A549 (cell line): ENCODE measurements around the gene SHC2. TPM values are rescaled to one million over a fixed set of nuclear protein-coding genes. Genes with fewer than 3 reads are reported as not detected.
A peak's percentile ranks its signal among the peaks of the same experiment; 100 is the strongest.

Experiments used
- ATAC-seq, 2 experiments: fragments of 200-7000 bp in 1 of 2; fragments of >200 bp in 1 of 2; cut with Nextera tagmentation in 1 of 2; cut with Tn5 transposase in 1 of 2; 3 replicates each; pipeline versions ENCODE4 v1.8.0 to v1.9.1; 2018 to 2020; ENCODE audit warnings: mild to moderate bottlenecking in 1 of 2, moderate library complexity in 1 of 2
- CTCF ChIA-PET: fragments of 300-600 bp; sonication (Branson Sonifier 250); formaldehyde crosslinking; extraction: SDS; loops from one replicate; lab custom pipeline; 2021; ENCODE audit warnings: antibody characterized with exemption, inconsistent platforms; lab: Yijun Ruan, JAX
- POLR2A ChIA-PET: fragments of 350-600 bp; formaldehyde crosslinking; extraction: SDS; loops from one replicate; lab custom pipeline; 2021; ENCODE audit warnings: antibody characterized with exemption, inconsistent platforms; lab: Yijun Ruan, JAX
- DNase-seq, 2 experiments: peaks; one replicate each; pipeline versions ENCODE4 v3.0.0 to v3.0.0-alpha.2; 2011 to 2016; ENCODE audit warnings: low read depth in 1 of 2, low spot score in 1 of 2
- FAIRE-seq: peaks from 2 replicates; lab custom pipeline; 2011; peaks lifted over from hg19 to GRCh38; lab: Jason Lieb, UNC
- H3K27ac ChIP-seq, 2 experiments: fragments of >200 bp; sonication (Bioruptor Twin); formaldehyde crosslinking; 3 replicates each; pipeline ENCODE4 v1.5.1; 2016 to 2017
- H3K4me1 ChIP-seq: fragments of >200 bp; sonication (Bioruptor Twin); formaldehyde crosslinking; 3 replicates; pipeline ENCODE4 v1.6.1; 2016
- H3K4me2 ChIP-seq: fragments of >200 bp; sonication (Bioruptor Twin); formaldehyde crosslinking; 3 replicates; pipeline ENCODE4 v1.6.1; 2016
- H3K4me3 ChIP-seq: fragments of >200 bp; sonication (Bioruptor Twin); formaldehyde crosslinking; 3 replicates; pipeline ENCODE4 v1.5.1; 2016
- H3K9me3 ChIP-seq: fragments of >200 bp; sonication (Bioruptor Twin); formaldehyde crosslinking; 3 replicates; pipeline ENCODE4 v1.6.1; 2016
- BHLHE40 ChIP-seq: IDR thresholded peaks from 2 replicates; pipeline ENCODE4 v1.6.1; 2012; ENCODE audit warnings: low read depth, low read length, inconsistent platforms
- CBX2 ChIP-seq: fragments of 200-600 bp; sonication (generic); IDR thresholded peaks from 2 replicates; pipeline ENCODE4 v1.6.1; 2016; ENCODE audit warnings: low read depth, mild to moderate bottlenecking, borderline replicate concordance
- CHD2 ChIP-seq: fragments of 150-350 bp; IDR thresholded peaks from 2 replicates; pipeline ENCODE4 v1.6.1; 2014; ENCODE audit warnings: low read length; ENCODE audit not compliant: partially characterized antibody
- EHMT2 ChIP-seq: fragments of 200-600 bp; sonication (generic); IDR thresholded peaks from 2 replicates; pipeline ENCODE4 v1.6.1; 2016; ENCODE audit warnings: antibody characterized with exemption, low read depth, mild to moderate bottlenecking, moderate library complexity
- ELK1 ChIP-seq: fragments of 150-350 bp; IDR thresholded peaks from 2 replicates; pipeline ENCODE4 v1.6.1; 2014; ENCODE audit warnings: low read depth, mild to moderate bottlenecking, low read length
- ESRRA ChIP-seq: fragments of 150-350 bp; IDR thresholded peaks from 2 replicates; pipeline ENCODE4 v1.6.1; 2014; ENCODE audit warnings: mild to moderate bottlenecking, low read length, borderline replicate concordance
- FOSB ChIP-seq: fragments of 250-450 bp; sonication (Bioruptor Pico); IDR thresholded peaks from 2 replicates; pipeline ENCODE4 v1.5.0; 2020; ENCODE audit warnings: mild to moderate bottlenecking, moderate library complexity
- FOSL2 ChIP-seq, 2 experiments: fragments of 450-650 bp in 1 of 2; fragments of >200 bp in 1 of 2; sonication (Bioruptor Twin) in 1 of 2; formaldehyde crosslinking; IDR thresholded peaks; 2 replicates each; pipeline versions ENCODE4 v1.5.0 to v1.6.1; 2016 to 2020; ENCODE audit warnings: mild to moderate bottlenecking in 1 of 2, moderate library complexity in 1 of 2
- HDAC2 ChIP-seq: fragments of 200-600 bp; sonication (generic); IDR thresholded peaks from 2 replicates; pipeline ENCODE4 v1.6.1; 2016
- HMGXB4 ChIP-seq: fragments of 250-450 bp; sonication (Bioruptor Pico); IDR thresholded peaks from 2 replicates; pipeline ENCODE4 v1.5.0; 2021; ENCODE audit warnings: mild to moderate bottlenecking, moderate library complexity, borderline replicate concordance
- HOXB5 ChIP-seq: fragments of 250-450 bp; sonication (Bioruptor Pico); IDR thresholded peaks from 2 replicates; pipeline ENCODE4 v1.5.0; 2020; ENCODE audit warnings: mild to moderate bottlenecking, moderate library complexity
- KDM1A ChIP-seq: fragments of 200-600 bp; sonication (generic); IDR thresholded peaks from 2 replicates; pipeline ENCODE4 v1.6.1; 2016; ENCODE audit warnings: low read depth, mild to moderate bottlenecking
- KDM5A ChIP-seq: fragments of 200-600 bp; sonication (generic); IDR thresholded peaks from 2 replicates; pipeline ENCODE4 v1.6.1; 2016; ENCODE audit warnings: antibody characterized with exemption, mild to moderate bottlenecking
- NPAS2 ChIP-seq: fragments of 250-450 bp; sonication (Bioruptor Pico); IDR thresholded peaks from 2 replicates; pipeline ENCODE4 v1.8.0; 2022; ENCODE audit warnings: mild to moderate bottlenecking, moderate library complexity, borderline replicate concordance
- PHF8 ChIP-seq: fragments of 200-600 bp; sonication (generic); IDR thresholded peaks from 2 replicates; pipeline ENCODE4 v1.6.1; 2016; ENCODE audit warnings: low read depth, mild to moderate bottlenecking, antibody characterized with exemption, moderate library complexity, borderline replicate concordance
- POLR2AphosphoS2 ChIP-seq: conservative IDR thresholded peaks from 2 replicates; pipeline ENCODE4 v1.6.1; 2012; ENCODE audit warnings: low read length, improper control_type of control experiment, inconsistent platforms
- RARB ChIP-seq: fragments of 250-450 bp; sonication (Bioruptor Pico); IDR thresholded peaks from 2 replicates; pipeline ENCODE4 v1.8.0; 2021; ENCODE audit warnings: mild to moderate bottlenecking, moderate library complexity
- RNF2 ChIP-seq: fragments of 200-600 bp; sonication (generic); IDR thresholded peaks from 2 replicates; pipeline ENCODE4 v1.6.1; 2016; ENCODE audit warnings: low read depth, mild to moderate bottlenecking, antibody characterized with exemption, moderate library complexity, borderline replicate concordance
- TFCP2L1 ChIP-seq: fragments of 250-450 bp; sonication (Bioruptor Pico); IDR thresholded peaks from 2 replicates; pipeline ENCODE4 v1.5.0; 2021; ENCODE audit warnings: mild to moderate bottlenecking
- TP53 ChIP-seq: fragments of 250-450 bp; sonication (Bioruptor Pico); IDR thresholded peaks from 2 replicates; pipeline ENCODE4 v1.5.0; 2021; ENCODE audit warnings: mild to moderate bottlenecking, moderate library complexity
- ZC3H11A ChIP-seq: fragments of 450-650 bp; IDR thresholded peaks from 2 replicates; pipeline ENCODE4 v1.6.1; 2014; ENCODE audit warnings: antibody characterized with exemption, mild to moderate bottlenecking
- ZFP36 ChIP-seq: fragments of 450-650 bp; IDR thresholded peaks from 2 replicates; pipeline ENCODE4 v1.6.1; 2014; ENCODE audit warnings: borderline replicate concordance; ENCODE audit not compliant: partially characterized antibody
- ZNF302 ChIP-seq: fragments of 250-450 bp; sonication (Bioruptor Pico); IDR thresholded peaks from 2 replicates; pipeline ENCODE4 v1.9.0; 2021; ENCODE audit warnings: inconsistent platforms, mild to moderate bottlenecking, moderate library complexity
- ZSCAN20 ChIP-seq: fragments of 250-450 bp; sonication (Bioruptor Pico); IDR thresholded peaks from 2 replicates; pipeline ENCODE4 v1.8.0; 2022; ENCODE audit warnings: mild to moderate bottlenecking, moderate library complexity
- WGBS: methylation state at CpG from one replicate; pipeline ENCODE4 v1.1.6; 2017; ENCODE audit errors: missing lambda C conversion rate; 5-methylcytosine and 5-hydroxymethylcytosine counted together
- polyA plus RNA-seq, 4 experiments: library from polyadenylated mRNA; depleted of rRNA in 3 of 4; stranded (reverse); fragments of >200 nt; fragmentation: RNase III in 1 of 4; extraction: RNeasy Plus Mini Kit Qiagen cat#74134 plus additional on column Dnase treatment in 1 of 4; gene quantifications; 2 replicates in 3 of 4; 3 replicates in 1 of 4; pipeline ENCODE4 v1.2.3, GENCODE V29; 2011 to 2017
- TF ChIP-seq, protein P1 (sequence below): fragments of >200 bp; sonication (Bioruptor Twin); formaldehyde crosslinking; IDR thresholded peaks from 2 replicates; pipeline ENCODE4 v1.6.1; 2016
- TF ChIP-seq, protein P2 (sequence below): fragments of >200 bp; sonication (Bioruptor Twin); formaldehyde crosslinking; IDR thresholded peaks from 3 replicates; pipeline ENCODE4 v1.5.1; 2016

SHC2 gene
- polyA plus RNA-seq, 2 of the 4 experiments (the other 2 are of a cell fraction) = 0.36 to 0.58 TPM

GRCh38 chr19:419721-420515 is 40.9 kb downstream of the SHC2 start:
- DNase-seq = no peak
- 82% methylated on average over 23 of the region's 31 CpGs for WGBS
- no peaks in the 10 kb centered on the region for H3K4me1 ChIP-seq
- ChIA-PET CTCF (interaction anchor here (0.6 kb wide), 1 partner anchor 56 kb away, joined by 3 read pairs; no protein-coding TSS in a partner anchor), POLR2A (no interaction called here)
- H3K27ac ChIP-seq = no peak overlapping the region
- H3K9me3 ChIP-seq = no peaks in the 10 kb centered on the region
- no peak overlapping the region for H3K4me2 ChIP-seq
- H3K4me3 ChIP-seq = no peak overlapping the region
- no peak for TF ChIP-seq ZFP36
- TF ChIP-seq ESRRA = no peak
- TF ChIP-seq KDM5A = no peak
- TF ChIP-seq EHMT2 = no peak
- no peak for TF ChIP-seq NPAS2 (CRISPR knock-in tag)
- no peak for TF ChIP-seq CBX2
- no peak for TF ChIP-seq TP53 (CRISPR knock-in tag)
- no peak for TF ChIP-seq CHD2
- no peak for TF ChIP-seq RNF2
- no peak for TF ChIP-seq BHLHE40
- FAIRE-seq = no peak
- no peak for ATAC-seq

GRCh38 chr19:418761-419671 is 41.8 kb downstream of the SHC2 start:
- Histone ChIP-seq H3K9me3 (no peaks in the 10 kb centered on the region), H3K27ac (no peak overlapping the region), H3K4me2 (no peak overlapping the region), H3K4me1 (no peaks in the 10 kb centered on the region), H3K4me3 (no peak overlapping the region)
- FAIRE-seq = no peak
- peak in 1 of 2 experiments; percentile 35; a peak in 1 of 6 replicates for ATAC-seq
- 64% methylated on average over 34 of the region's 51 CpGs for WGBS
- ChIA-PET CTCF (interaction anchor here (0.6 kb wide), 1 partner anchor 57 kb away, joined by 3 read pairs; no protein-coding TSS in a partner anchor), POLR2A (no interaction called here)
- no peak for DNase-seq
- TF ChIP-seq RNF2 (no peak), RARB (no peak), TFCP2L1 (no peak), FOSB (no peak), KDM1A (no peak), FOSL2 (IDR thresholded peaks at IDR 0.05) (no peak), FOSL2 (CRISPR knock-in tag; IDR thresholded peaks at IDR 0.05) (no peak), POLR2AphosphoS2 (no peak), ZNF302 (CRISPR knock-in tag) (no peak)
- TF ChIP-seq, protein P1, sequence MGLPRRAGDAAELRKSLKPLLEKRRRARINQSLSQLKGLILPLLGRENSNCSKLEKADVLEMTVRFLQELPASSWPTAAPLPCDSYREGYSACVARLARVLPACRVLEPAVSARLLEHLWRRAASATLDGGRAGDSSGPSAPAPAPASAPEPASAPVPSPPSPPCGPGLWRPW = no peak
- TF ChIP-seq, protein P2, sequence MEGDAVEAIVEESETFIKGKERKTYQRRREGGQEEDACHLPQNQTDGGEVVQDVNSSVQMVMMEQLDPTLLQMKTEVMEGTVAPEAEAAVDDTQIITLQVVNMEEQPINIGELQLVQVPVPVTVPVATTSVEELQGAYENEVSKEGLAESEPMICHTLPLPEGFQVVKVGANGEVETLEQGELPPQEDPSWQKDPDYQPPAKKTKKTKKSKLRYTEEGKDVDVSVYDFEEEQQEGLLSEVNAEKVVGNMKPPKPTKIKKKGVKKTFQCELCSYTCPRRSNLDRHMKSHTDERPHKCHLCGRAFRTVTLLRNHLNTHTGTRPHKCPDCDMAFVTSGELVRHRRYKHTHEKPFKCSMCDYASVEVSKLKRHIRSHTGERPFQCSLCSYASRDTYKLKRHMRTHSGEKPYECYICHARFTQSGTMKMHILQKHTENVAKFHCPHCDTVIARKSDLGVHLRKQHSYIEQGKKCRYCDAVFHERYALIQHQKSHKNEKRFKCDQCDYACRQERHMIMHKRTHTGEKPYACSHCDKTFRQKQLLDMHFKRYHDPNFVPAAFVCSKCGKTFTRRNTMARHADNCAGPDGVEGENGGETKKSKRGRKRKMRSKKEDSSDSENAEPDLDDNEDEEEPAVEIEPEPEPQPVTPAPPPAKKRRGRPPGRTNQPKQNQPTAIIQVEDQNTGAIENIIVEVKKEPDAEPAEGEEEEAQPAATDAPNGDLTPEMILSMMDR = no peak

DNA sequence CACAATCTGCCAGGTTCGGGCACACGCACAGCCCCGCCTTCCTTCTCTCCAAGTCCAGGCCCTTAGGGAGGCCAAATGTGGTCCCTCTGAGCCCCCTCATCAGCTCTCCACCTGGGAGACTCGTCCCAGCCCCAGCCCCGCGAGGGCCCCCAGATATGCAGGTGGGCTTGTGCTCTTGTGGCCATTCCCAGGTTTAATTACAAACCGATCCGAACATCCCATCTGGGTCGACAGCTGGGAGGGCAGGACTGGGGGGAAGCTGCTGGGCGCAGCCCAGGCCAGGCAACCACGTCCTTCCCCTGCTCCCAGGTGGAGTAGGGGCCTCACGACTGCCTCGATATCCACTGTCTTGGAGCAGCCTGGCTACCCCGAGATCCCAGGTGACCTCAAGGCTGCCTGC is 44.4 kb downstream of the SHC2 start:
- no peak for FAIRE-seq
- no peaks in the 10 kb centered on the region for H3K9me3 ChIP-seq
- no peak overlapping the region for H3K4me2 ChIP-seq
- DNase-seq = no peak
- CTCF ChIA-PET = no interaction called here
- ATAC-seq = no peak
- no peaks in the 10 kb centered on the region for H3K4me1 ChIP-seq
- WGBS = 40% methylated on average over 7 of the region's 14 CpGs
- TF ChIP-seq PHF8 (no peak), RNF2 (no peak), ELK1 (no peak), EHMT2 (no peak), ZC3H11A (no peak), HOXB5 (CRISPR knock-in tag) (no peak), ZSCAN20 (CRISPR knock-in tag) (no peak), KDM1A (no peak), POLR2AphosphoS2 (no peak), HDAC2 (no peak), HMGXB4 (CRISPR knock-in tag) (no peak), FOSB (no peak)
- TF ChIP-seq, all 56 proteins: peak for 0
- POLR2A ChIA-PET = no interaction called here
- H3K4me3 ChIP-seq = no peak overlapping the region
- H3K27ac ChIP-seq = no peak overlapping the region
